HCT116 (cell line): ENCODE measurements around the gene CCR7. TPM values are rescaled to one million over a fixed set of nuclear protein-coding genes. Genes with fewer than 3 reads are reported as not detected.

Experiments used
- ATAC-seq: fragments of 200-7000 bp; cut with Tn5 transposase; 2 replicates; pipeline ENCODE4 v1.9.1; 2020; ENCODE audit warnings: mild to moderate bottlenecking, moderate library complexity
- BruUV-seq: library from RNA; stranded (reverse); fragments of 400-500 nt; replicated peaks from 2 replicates; lab custom pipeline; 2021; lab: Mats Ljungman, UMichigan
- CTCF ChIA-PET: fragments of 300-600 bp; sonication (Branson Sonifier 250); formaldehyde crosslinking; loops from one replicate; lab custom pipeline; 2021; ENCODE audit warnings: antibody characterized with exemption; lab: Charles Lee
- POLR2A ChIA-PET: fragments of 300-600, 350-600 bp; sonication (Branson Sonifier 250); formaldehyde crosslinking; loops from one replicate; lab custom pipeline; 2021; ENCODE audit warnings: antibody characterized with exemption; lab: Charles Lee
- RAD21 ChIA-PET, 2 experiments: fragments of 300-600 bp; sonication (Branson Sonifier 250); formaldehyde crosslinking; loops; one replicate each; lab custom pipeline; 2023; ENCODE audit warnings: low total read pairs in 2 of 2; ENCODE audit not compliant: uncharacterized antibody in 2 of 2, unreplicated experiment in 2 of 2, low non-redundant PET in 1 of 2; lab: Charles Lee
- DNase-seq: peaks from one replicate; pipeline ENCODE4 v3.0.0-alpha.2; 2010; ENCODE audit warnings: low read depth, low spot score
- H2AFZ ChIP-seq: fragments of 200-600 bp; shearing (Covaris generic), sonication (generic); 2 replicates; pipeline ENCODE4 v1.6.1; 2017; ENCODE audit warnings: low read depth, mixed run types, mixed read lengths, antibody characterized with exemption, low read length; ENCODE audit not compliant: poor library complexity, severe bottlenecking
- H3K27ac ChIP-seq: 2 replicates; pipeline ENCODE4 v1.5.1; 2012; ENCODE audit warnings: low read depth, low read length
- H3K27me3 ChIP-seq: fragments of 200-600 bp; sonication (generic); 2 replicates; pipeline ENCODE4 v1.6.1; 2016; ENCODE audit warnings: mixed run types, low read length, mixed read lengths; ENCODE audit not compliant: insufficient read depth
- H3K36me3 ChIP-seq, 2 experiments: fragments of 200-500 bp in 1 of 2; fragments of 200-600 bp in 1 of 2; sonication (Bioruptor generic) in 1 of 2; sonication (generic) in 1 of 2; 2 replicates each; pipeline versions ENCODE4 v1.5.1 to v1.6.1; 2014 to 2016; ENCODE audit warnings: low read length in 2 of 2, inconsistent platforms in 1 of 2, mixed read lengths in 1 of 2, mixed run types in 1 of 2; ENCODE audit not compliant: insufficient read depth in 2 of 2, control insufficient read depth in 1 of 2
- H3K4me1 ChIP-seq, 2 experiments: fragments of 200-600 bp in 1 of 2; sonication (generic) in 1 of 2; 2 replicates each; pipeline versions ENCODE4 v1.5.1 to v1.6.1; 2012 to 2017; ENCODE audit warnings: low read length in 2 of 2, inconsistent platforms in 1 of 2, mild to moderate bottlenecking in 1 of 2, mixed read lengths in 1 of 2, mixed run types in 1 of 2, moderate library complexity in 1 of 2; ENCODE audit not compliant: insufficient read depth in 2 of 2, control insufficient read depth in 1 of 2
- H3K4me2 ChIP-seq: fragments of 200-600 bp; sonication (generic); 2 replicates; pipeline ENCODE4 v1.6.1; 2017; ENCODE audit warnings: mixed run types, low read length, mixed read lengths
- H3K4me3 ChIP-seq, 2 experiments: fragments of 200-600 bp in 1 of 2; sonication (generic) in 1 of 2; replicated peaks in 1 of 2; 2 replicates each; pipeline ENCODE4 v1.5.1; 2011 to 2016; ENCODE audit warnings: low read length in 2 of 2, control low read depth in 1 of 2, low read depth in 1 of 2, mild to moderate bottlenecking in 1 of 2, mixed read lengths in 1 of 2, mixed run types in 1 of 2
- H3K79me2 ChIP-seq: fragments of 200-600 bp; sonication (generic); 2 replicates; pipeline ENCODE4 v1.6.1; 2017; ENCODE audit warnings: mild to moderate bottlenecking, mixed run types, low read length, moderate library complexity, mixed read lengths; ENCODE audit not compliant: insufficient read depth
- H3K9ac ChIP-seq: fragments of 200-600 bp; sonication (generic); 2 replicates; pipeline ENCODE4 v1.6.1; 2016; ENCODE audit warnings: low read length, mixed read lengths
- H3K9me2 ChIP-seq: fragments of 200-600 bp; sonication (generic), shearing (Covaris generic); 2 replicates; pipeline ENCODE4 v1.6.1; 2017; ENCODE audit warnings: mixed run types, mild to moderate bottlenecking, moderate library complexity; ENCODE audit not compliant: insufficient read depth
- H3K9me3 ChIP-seq, 2 experiments: fragments of 200-500 bp in 1 of 2; fragments of 200-600 bp in 1 of 2; sonication (Bioruptor generic) in 1 of 2; sonication (generic) in 1 of 2; 2 replicates each; pipeline ENCODE4 v1.6.1; 2014 to 2017; ENCODE audit warnings: low read length in 2 of 2, mixed read lengths in 2 of 2, inconsistent platforms in 1 of 2, low read depth in 1 of 2, mild to moderate bottlenecking in 1 of 2, mixed run types in 1 of 2, moderate library complexity in 1 of 2; ENCODE audit not compliant: control insufficient read depth in 1 of 2, insufficient read depth in 1 of 2
- H4K20me1 ChIP-seq: fragments of 200-600 bp; sonication (generic), shearing (Covaris generic); 2 replicates; pipeline ENCODE4 v1.6.1; 2017; ENCODE audit warnings: mixed run types, mild to moderate bottlenecking, moderate library complexity; ENCODE audit not compliant: insufficient read depth
- EGR1 ChIP-seq: IDR thresholded peaks from 2 replicates; pipeline ENCODE4 v1.6.1; 2012; ENCODE audit warnings: low read depth
- ELF1 ChIP-seq: IDR thresholded peaks from 2 replicates; pipeline ENCODE4 v1.6.1; 2012; ENCODE audit warnings: low read depth, borderline replicate concordance
- EZH2 ChIP-seq: fragments of 200-600 bp; sonication (generic); IDR thresholded peaks from 2 replicates; pipeline ENCODE4 v1.6.1; 2017; ENCODE audit warnings: antibody characterized with exemption, mixed run types
- EZH2phosphoT487 ChIP-seq: fragments of 200-600 bp; IDR thresholded peaks from 2 replicates; pipeline ENCODE4 v1.6.1; 2018; ENCODE audit warnings: antibody characterized with exemption, borderline replicate concordance
- FOSL1 ChIP-seq: IDR thresholded peaks from 2 replicates; pipeline ENCODE4 v1.6.1; 2012; ENCODE audit warnings: low read depth
- JUND ChIP-seq: IDR thresholded peaks from 2 replicates; pipeline ENCODE4 v1.6.1; 2012
- POLR2A ChIP-seq: IDR thresholded peaks from 2 replicates; pipeline ENCODE4 v1.7.0; 2011; ENCODE audit warnings: borderline replicate concordance; ENCODE audit not compliant: insufficient read depth, insufficient read length; ENCODE audit errors: extremely low read depth
- RAD21 ChIP-seq: IDR thresholded peaks from 2 replicates; pipeline ENCODE4 v1.6.1; 2012; ENCODE audit warnings: low read depth, mild to moderate bottlenecking
- SIN3A ChIP-seq: IDR thresholded peaks from 2 replicates; pipeline ENCODE4 v1.6.1; 2012; ENCODE audit warnings: low read depth
- SRF ChIP-seq: IDR thresholded peaks from 2 replicates; pipeline ENCODE4 v1.6.1; 2012; ENCODE audit warnings: low read depth
- TCF7L2 ChIP-seq: IDR thresholded peaks from 2 replicates; pipeline ENCODE4 v1.7.0; 2011; ENCODE audit warnings: borderline replicate concordance, inconsistent platforms; ENCODE audit not compliant: insufficient read depth, insufficient read length; ENCODE audit errors: extremely low read depth
- YY1 ChIP-seq: IDR thresholded peaks from 2 replicates; pipeline ENCODE4 v1.6.1; 2011; ENCODE audit warnings: low read length, low read depth, moderate library complexity, mild to moderate bottlenecking; ENCODE audit not compliant: insufficient replicate concordance; ENCODE audit errors: extremely low read depth
- ZFX ChIP-seq: fragments of 450-650 bp; IDR thresholded peaks from 2 replicates; pipeline ENCODE4 v1.6.1; 2017
- ZNF274 ChIP-seq: fragments of 200-500 bp; sonication (Bioruptor generic); IDR thresholded peaks from 2 replicates; pipeline ENCODE4 v1.6.1; 2014; ENCODE audit warnings: mild to moderate bottlenecking, low read depth, low read length, inconsistent platforms
- intact Hi-C: fragments of 100-400 bp; cut with micrococcal nuclease; formaldehyde crosslinking; loops from 2 replicates; pipeline ENCODE4 v1.10.0; 2022
- total RNA-seq: library from RNA; stranded (reverse); gene quantifications from one replicate; pipeline ENCODE4 v1.2.1, GENCODE V29; 2021; ENCODE audit not compliant: unreplicated experiment
- TF ChIP-seq, protein P1 (sequence below), 3 experiments: fragments of 200-600 bp in 1 of 3; sonication (generic) in 1 of 3; IDR thresholded peaks in 2 of 3; conservative IDR thresholded peaks in 1 of 3; 2 replicates each; pipeline ENCODE4 v1.5.1; 2012 to 2017; ENCODE audit warnings: low read depth in 2 of 3, low read length in 2 of 3, antibody characterized with exemption in 1 of 3, borderline replicate concordance in 1 of 3, control low read depth in 1 of 3, mild to moderate bottlenecking in 1 of 3, mixed read lengths in 1 of 3, mixed run types in 1 of 3, moderate library complexity in 1 of 3; ENCODE audit not compliant: insufficient read depth in 1 of 3
- TF ChIP-seq, protein P2 (sequence below): IDR thresholded peaks from 2 replicates; pipeline ENCODE4 v1.6.1; 2012
- TF ChIP-seq, protein P3 (sequence below): IDR thresholded peaks from 2 replicates; pipeline ENCODE4 v1.6.1; 2012

CCR7 gene
- total RNA-seq, 1 experiment from 2014 or later = 0.69 TPM

DNA sequence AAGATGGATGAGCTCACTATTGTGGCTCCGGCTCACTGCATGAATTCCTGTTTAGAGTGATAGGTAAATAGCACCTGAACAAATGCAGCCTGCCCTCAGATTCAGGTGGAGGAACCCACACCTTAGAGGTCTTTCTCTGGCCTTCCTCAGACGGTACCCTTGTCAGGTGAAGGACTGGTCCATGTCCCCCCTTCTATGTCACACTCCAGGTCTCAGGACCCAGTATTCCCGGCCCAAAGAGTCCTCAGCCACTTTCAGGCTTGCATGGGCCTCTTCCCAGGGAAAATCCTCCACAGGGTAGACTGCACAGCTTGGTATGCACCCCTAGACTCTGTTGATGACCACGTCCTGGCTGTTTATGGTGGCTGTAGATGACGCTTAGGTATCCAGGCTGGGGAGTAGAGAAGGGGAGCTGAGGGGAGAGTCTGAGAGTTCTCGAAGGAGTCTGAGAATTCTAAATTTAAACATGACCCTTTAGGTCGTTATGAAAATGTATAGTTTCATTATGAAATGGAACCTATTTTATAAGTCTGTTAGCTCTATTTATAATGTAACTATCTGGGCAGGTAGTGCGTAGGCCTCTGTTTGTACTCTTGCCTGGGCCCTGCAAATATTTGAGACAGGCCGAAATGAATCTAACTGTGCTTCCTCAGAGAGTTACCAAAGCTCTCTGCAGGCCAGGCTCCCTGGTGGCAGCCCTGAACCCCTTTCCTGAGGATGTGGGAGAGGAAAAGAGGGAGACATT, 32.5 kb upstream of the CCR7 start:
- RAD21 ChIA-PET = no interaction called here
- no peaks in the 10 kb centered on the region for H3K36me3 ChIP-seq
- intact Hi-C loops = no loop called here
- no peak overlapping the region for H3K4me3 ChIP-seq
- H3K9me3 ChIP-seq = no peaks in the 10 kb centered on the region
- TF ChIP-seq ZNF274 = no peak
- no peak for TF ChIP-seq SRF
- no peak for TF ChIP-seq RAD21
- TF ChIP-seq JUND = no peak
- no peak for TF ChIP-seq SIN3A
- no peak for TF ChIP-seq YY1
- TF ChIP-seq, protein P1, sequence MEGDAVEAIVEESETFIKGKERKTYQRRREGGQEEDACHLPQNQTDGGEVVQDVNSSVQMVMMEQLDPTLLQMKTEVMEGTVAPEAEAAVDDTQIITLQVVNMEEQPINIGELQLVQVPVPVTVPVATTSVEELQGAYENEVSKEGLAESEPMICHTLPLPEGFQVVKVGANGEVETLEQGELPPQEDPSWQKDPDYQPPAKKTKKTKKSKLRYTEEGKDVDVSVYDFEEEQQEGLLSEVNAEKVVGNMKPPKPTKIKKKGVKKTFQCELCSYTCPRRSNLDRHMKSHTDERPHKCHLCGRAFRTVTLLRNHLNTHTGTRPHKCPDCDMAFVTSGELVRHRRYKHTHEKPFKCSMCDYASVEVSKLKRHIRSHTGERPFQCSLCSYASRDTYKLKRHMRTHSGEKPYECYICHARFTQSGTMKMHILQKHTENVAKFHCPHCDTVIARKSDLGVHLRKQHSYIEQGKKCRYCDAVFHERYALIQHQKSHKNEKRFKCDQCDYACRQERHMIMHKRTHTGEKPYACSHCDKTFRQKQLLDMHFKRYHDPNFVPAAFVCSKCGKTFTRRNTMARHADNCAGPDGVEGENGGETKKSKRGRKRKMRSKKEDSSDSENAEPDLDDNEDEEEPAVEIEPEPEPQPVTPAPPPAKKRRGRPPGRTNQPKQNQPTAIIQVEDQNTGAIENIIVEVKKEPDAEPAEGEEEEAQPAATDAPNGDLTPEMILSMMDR (IDR thresholded peaks at IDR 0.05 in 2 of 3, conservative IDR thresholded peaks at IDR 0.05 in 1 of 3; ENCODE audit: borderline replicate concordance in 1 of 3, insufficient read depth in 1 of 3, low read depth in 2 of 3, low read length in 2 of 3) = no peak
- TF ChIP-seq EZH2 = no peak
- no peak for TF ChIP-seq ELF1
- TF ChIP-seq ZFX = no peak
- no peak for TF ChIP-seq FOSL1
- no peak for TF ChIP-seq POLR2A
- no peak for TF ChIP-seq EZH2phosphoT487
- TF ChIP-seq, protein P2, sequence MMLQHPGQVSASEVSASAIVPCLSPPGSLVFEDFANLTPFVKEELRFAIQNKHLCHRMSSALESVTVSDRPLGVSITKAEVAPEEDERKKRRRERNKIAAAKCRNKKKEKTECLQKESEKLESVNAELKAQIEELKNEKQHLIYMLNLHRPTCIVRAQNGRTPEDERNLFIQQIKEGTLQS = no peak
- TF ChIP-seq TCF7L2 = no peak
- TF ChIP-seq, protein P3, sequence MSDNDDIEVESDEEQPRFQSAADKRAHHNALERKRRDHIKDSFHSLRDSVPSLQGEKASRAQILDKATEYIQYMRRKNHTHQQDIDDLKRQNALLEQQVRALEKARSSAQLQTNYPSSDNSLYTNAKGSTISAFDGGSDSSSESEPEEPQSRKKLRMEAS = no peak
- TF ChIP-seq EGR1 = no peak
- H3K79me2 ChIP-seq = no peaks in the 10 kb centered on the region
- no peak overlapping the region for H3K4me2 ChIP-seq
- H3K9ac ChIP-seq = no peak overlapping the region
- ATAC-seq (no peak), DNase-seq (no peak)
- no TSS peak for BruUV-seq
- H2AFZ ChIP-seq = no peak overlapping the region
- H3K27ac ChIP-seq = no peak overlapping the region
- no peaks in the 10 kb centered on the region for H4K20me1 ChIP-seq
- POLR2A ChIA-PET = no interaction called here
- no peaks in the 10 kb centered on the region for H3K27me3 ChIP-seq
- H3K4me1 ChIP-seq = peaks cover 8 to 14% of the 10 kb centered on the region in 2 experiments
- no peaks in the 10 kb centered on the region for H3K9me2 ChIP-seq
- CTCF ChIA-PET = interaction anchor here (1.1 to 1.6 kb wide), 2 partner anchors 18 to 157 kb away, joined by 4 read pairs; no protein-coding TSS in a partner anchor
